HepG2 (cell line): Measurements from ENCODE around the gene TNFRSF13B. TPM values are rescaled to one million over a fixed set of nuclear protein-coding genes. Genes with fewer than 3 reads are reported as not detected.

Source experiments
- ATAC-seq: fragments of 200-7000 bp; cut with Tn5 transposase; 3 replicates; pipeline ENCODE4 v1.9.1; 2020; ENCODE audit warnings: mild to moderate bottlenecking, moderate library complexity
- BruUV-seq: library from RNA; stranded (reverse); fragments of 400-500 nt; replicated peaks from 2 replicates; lab custom pipeline; 2021; lab: Mats Ljungman, UMichigan
- CTCF ChIA-PET: fragments of 300-600 bp; formaldehyde crosslinking; extraction: SDS; loops from one replicate; lab custom pipeline; 2021; ENCODE audit warnings: low total read pairs, inconsistent platforms, low intra/inter-chr PET ratio; lab: Yijun Ruan, JAX
- POLR2A ChIA-PET: fragments of 350-600 bp; sonication (Branson Sonifier 250); formaldehyde crosslinking; loops from one replicate; lab custom pipeline; 2020; ENCODE audit warnings: antibody characterized with exemption, inconsistent platforms; lab: Yijun Ruan, JAX
- DNase-seq: peaks from one replicate; pipeline ENCODE4 v3.0.0-alpha.2; 2015; ENCODE audit warnings: low spot score
- FAIRE-seq: peaks from 3 replicates; lab custom pipeline; 2011; peaks lifted over from hg19 to GRCh38; lab: Jason Lieb, UNC
- H2AFZ ChIP-seq: one replicate; pipeline ENCODE4 v1.6.1; 2011; ENCODE audit warnings: low read length, inconsistent platforms
- H3K27ac ChIP-seq: fragments of 300-600 bp; 3 replicates; pipeline ENCODE4 v1.8.0; 2011; ENCODE audit warnings: mixed run types, mild to moderate bottlenecking, mixed read lengths, low read length, inconsistent platforms; ENCODE audit not compliant: insufficient read depth; ENCODE audit errors: extremely low read length
- H3K27me3 ChIP-seq, 2 experiments: fragments of 200-600 bp in 1 of 2; 2 replicates in 1 of 2; 3 replicates in 1 of 2; pipeline versions ENCODE4 v1.6.0 to v1.8.0; 2011; ENCODE audit warnings: low read length in 2 of 2, mild to moderate bottlenecking in 2 of 2, moderate library complexity in 2 of 2, inconsistent platforms in 1 of 2; ENCODE audit not compliant: insufficient read depth in 2 of 2, control insufficient read depth in 1 of 2
- H3K36me3 ChIP-seq, 2 experiments: fragments of 200-600 bp in 1 of 2; replicated peaks in 1 of 2; 2 replicates in 1 of 2; 3 replicates in 1 of 2; pipeline versions ENCODE4 v1.5.1 to v1.8.0; 2011; ENCODE audit warnings: low read length in 2 of 2, inconsistent platforms in 1 of 2; ENCODE audit not compliant: insufficient read depth in 2 of 2, control insufficient read depth in 1 of 2
- H3K4me1 ChIP-seq: 2 replicates; pipeline ENCODE4 v1.5.1; 2012; ENCODE audit warnings: low read length, inconsistent platforms; ENCODE audit not compliant: insufficient read depth
- H3K4me2 ChIP-seq: 2 replicates; pipeline ENCODE4 v1.6.0; 2011; ENCODE audit warnings: low read depth, low read length, inconsistent platforms
- H3K4me3 ChIP-seq, 3 experiments: fragments of 200-600 bp in 1 of 3; sonication (generic), shearing (Covaris generic) in 1 of 3; replicated peaks in 1 of 3; 2 replicates each; pipeline ENCODE4 v1.5.1; 2011 to 2016; ENCODE audit warnings: low read length in 3 of 3, inconsistent platforms in 2 of 3, low read depth in 2 of 3, mild to moderate bottlenecking in 2 of 3, control low read depth in 1 of 3, mixed read lengths in 1 of 3; ENCODE audit not compliant: insufficient read depth in 1 of 3
- H3K79me2 ChIP-seq: one replicate; pipeline ENCODE4 v1.6.1; 2011; ENCODE audit warnings: low read length, inconsistent platforms; ENCODE audit not compliant: insufficient read depth
- H3K9ac ChIP-seq: 2 replicates; pipeline ENCODE4 v1.6.0; 2011; ENCODE audit warnings: mild to moderate bottlenecking, low read depth, low read length, inconsistent platforms; ENCODE audit not compliant: insufficient read depth
- H3K9me3 ChIP-seq: 2 replicates; pipeline ENCODE4 v1.5.1; 2012; ENCODE audit warnings: mild to moderate bottlenecking, low read length
- H4K20me1 ChIP-seq: 2 replicates; pipeline ENCODE4 v1.6.0; 2011; ENCODE audit warnings: inconsistent platforms, mild to moderate bottlenecking, low read length, moderate library complexity; ENCODE audit not compliant: insufficient read depth
- ATF5 ChIP-seq: sonication (generic); formaldehyde crosslinking; IDR thresholded peaks from 2 replicates; pipeline ENCODE4 v1.4.0; 2020; ENCODE audit warnings: mild to moderate bottlenecking, low read depth, missing genetic modification reagents
- ATF7 ChIP-seq, 2 experiments: fragments of 450-650 bp in 1 of 2; sonication (generic) in 1 of 2; formaldehyde crosslinking in 1 of 2; IDR thresholded peaks; 2 replicates each; pipeline versions ENCODE4 v1.4.0 to v1.6.1; 2016 to 2020; ENCODE audit warnings: antibody characterized with exemption in 1 of 2, mild to moderate bottlenecking in 1 of 2, missing genetic modification reagents in 1 of 2
- CCDC6 ChIP-seq: sonication (generic); formaldehyde crosslinking; IDR thresholded peaks from 2 replicates; pipeline ENCODE4 v1.8.1; 2022; ENCODE audit warnings: mild to moderate bottlenecking, missing genetic modification reagents, moderate library complexity
- CREM ChIP-seq, 2 experiments: sonication (generic) in 1 of 2; formaldehyde crosslinking in 1 of 2; IDR thresholded peaks; 2 replicates each; pipeline versions ENCODE4 v1.4.0 to v1.6.1; 2016 to 2020; ENCODE audit warnings: antibody characterized with exemption in 1 of 2, mild to moderate bottlenecking in 1 of 2, missing genetic modification reagents in 1 of 2
- DMAP1 ChIP-seq: IDR thresholded peaks from 2 replicates; pipeline ENCODE4 v1.6.1; 2016
- KDM5B ChIP-seq: sonication (generic); formaldehyde crosslinking; IDR thresholded peaks from 2 replicates; pipeline ENCODE4 v1.4.0; 2020; ENCODE audit warnings: missing genetic modification reagents, mild to moderate bottlenecking, borderline replicate concordance
- NFYB ChIP-seq: sonication (generic); formaldehyde crosslinking; IDR thresholded peaks from 2 replicates; pipeline ENCODE4 v1.4.0; 2020; ENCODE audit warnings: missing genetic modification reagents
- SAFB2 ChIP-seq: sonication (generic); formaldehyde crosslinking; IDR thresholded peaks from 2 replicates; pipeline ENCODE4 v1.5.1; 2020; ENCODE audit warnings: missing genetic modification reagents, low read depth, mild to moderate bottlenecking, borderline replicate concordance
- SP140L ChIP-seq: sonication (generic); formaldehyde crosslinking; IDR thresholded peaks from 2 replicates; pipeline ENCODE4 v1.4.0; 2020; ENCODE audit warnings: missing genetic modification reagents, borderline replicate concordance
- THAP7 ChIP-seq: sonication (generic); formaldehyde crosslinking; IDR thresholded peaks from 2 replicates; pipeline ENCODE4 v1.8.1; 2023; ENCODE audit warnings: mild to moderate bottlenecking, missing genetic modification reagents
- TOPORS ChIP-seq: sonication (generic); formaldehyde crosslinking; IDR thresholded peaks from 2 replicates; pipeline ENCODE4 v1.8.0; 2023; ENCODE audit warnings: mild to moderate bottlenecking, missing genetic modification reagents
- ZBTB49 ChIP-seq: sonication (generic); formaldehyde crosslinking; IDR thresholded peaks from 2 replicates; pipeline ENCODE4 v1.4.0; 2020; ENCODE audit warnings: missing genetic modification reagents, borderline replicate concordance
- ZC3H4 ChIP-seq: sonication (generic); formaldehyde crosslinking; IDR thresholded peaks from 2 replicates; pipeline ENCODE4 v1.4.0; 2020; ENCODE audit warnings: missing genetic modification reagents, borderline replicate concordance
- ZFP36L2 ChIP-seq: sonication (generic); formaldehyde crosslinking; IDR thresholded peaks from 2 replicates; pipeline ENCODE4 v1.4.0; 2020; ENCODE audit warnings: missing genetic modification reagents
- ZNF18 ChIP-seq: sonication (generic); formaldehyde crosslinking; IDR thresholded peaks from 2 replicates; pipeline ENCODE4 v1.8.0; 2022; ENCODE audit warnings: mild to moderate bottlenecking, missing genetic modification reagents; ENCODE audit not compliant: insufficient replicate concordance
- ZNF605 ChIP-seq: sonication (generic); formaldehyde crosslinking; IDR thresholded peaks from 2 replicates; pipeline ENCODE4 v1.8.0; 2022; ENCODE audit warnings: mild to moderate bottlenecking, missing genetic modification reagents
- WGBS: methylation state at CpG from one replicate; pipeline ENCODE4 v1.1.6; 2017; ENCODE audit warnings: low lambda C conversion rate; 5-methylcytosine and 5-hydroxymethylcytosine counted together
- in situ Hi-C: cut with HindIII; loops from 2 replicates; pipeline ENCODE4 v1.10.0; 2017; ENCODE audit warnings: low pct_unique_long_range_greater_than_20kb; ENCODE audit not compliant: extremely low pct_ligation_motif_present
- intact Hi-C: fragments of 100-400 bp; cut with micrococcal nuclease; formaldehyde crosslinking; loops from one replicate; pipeline ENCODE4 v1.10.0; 2022; ENCODE audit not compliant: unreplicated experiment
- polyA plus RNA-seq, 8 experiments: library from polyadenylated mRNA; depleted of rRNA in 3 of 8; stranded (reverse) in 7 of 8; unstranded in 1 of 8; fragments of >200 nt; fragmentation: Illumina TruSeq in 4 of 8; extraction: Trizol in 4 of 8; gene quantifications; 2 replicates each; pipeline versions ENCODE4 v1.2.1 to v1.2.3, GENCODE V29; 2011 to 2016; ENCODE audit warnings: low read depth in 4 of 8, missing spikeins in 1 of 8, mixed read lengths in 1 of 8; ENCODE audit not compliant: insufficient read depth in 1 of 8
- total RNA-seq, 5 experiments: library from RNA; depleted of rRNA; stranded (reverse); fragments of >200 nt; fragmentation: Illumina TruSeq; extraction: Trizol; gene quantifications; 2 replicates each; pipeline ENCODE4 v1.2.3, GENCODE V29; 2016; ENCODE audit warnings: low read depth in 1 of 5

TNFRSF13B gene
- total and polyA plus RNA-seq, 2 of the 13 experiments (the other 11 are each of a cell fraction or from before 2014, with no cell fraction given), result not detected

GRCh38 chr17:16927641-16928321 is 44.1 kb downstream of the TNFRSF13B start:
- H4K20me1 ChIP-seq, result no peaks in the 10 kb centered on the region
- H3K4me3 ChIP-seq, result no peak overlapping the region
- no peak overlapping the region for H3K9ac ChIP-seq
- ChIA-PET POLR2A (no interaction called here), CTCF (no interaction called here)
- no peak overlapping the region for H2AFZ ChIP-seq
- FAIRE-seq (no peak), DNase-seq (no peak), ATAC-seq (no peak)
- H3K79me2 ChIP-seq, result no peaks in the 10 kb centered on the region
- in situ Hi-C loops, result no loop called here
- H3K27me3 ChIP-seq, result peaks cover 14 to 62% of the 10 kb centered on the region in 2 experiments; a peak in 4 of 5 replicates
- intact Hi-C loops, result no loop called here
- BruUV-seq, result no TSS peak
- H3K27ac ChIP-seq, result no peak overlapping the region
- WGBS, result 43% methylated on average over 6 of the region's 18 CpGs
- H3K4me2 ChIP-seq, result no peak overlapping the region
- no peaks in the 10 kb centered on the region for H3K4me1 ChIP-seq
- H3K9me3 ChIP-seq, result no peaks in the 10 kb centered on the region
- H3K36me3 ChIP-seq, result no peaks in the 10 kb centered on the region
- TF ChIP-seq NFYB (CRISPR knock-in tag), result no peak
- no peak for TF ChIP-seq ATF7 (IDR thresholded peaks at IDR 0.05)
- no peak for TF ChIP-seq ATF7 (CRISPR knock-in tag; IDR thresholded peaks at IDR 0.05)
- no peak for TF ChIP-seq CCDC6 (CRISPR knock-in tag)
- no peak for TF ChIP-seq SAFB2
- no peak for TF ChIP-seq ZC3H4 (CRISPR knock-in tag)
- TF ChIP-seq DMAP1 (CRISPR knock-in tag), result no peak
- TF ChIP-seq ATF5 (CRISPR knock-in tag), result no peak
- no peak for TF ChIP-seq TOPORS (CRISPR knock-in tag)
- no peak for TF ChIP-seq SP140L (CRISPR knock-in tag)
- TF ChIP-seq ZNF605, result no peak
- no peak for TF ChIP-seq ZNF18 (CRISPR knock-in tag)
- no peak for TF ChIP-seq CREM (IDR thresholded peaks at IDR 0.05)
- no peak for TF ChIP-seq CREM (CRISPR knock-in tag; IDR thresholded peaks at IDR 0.05)
- TF ChIP-seq KDM5B, result no peak
- TF ChIP-seq THAP7, result no peak
- no peak for TF ChIP-seq ZBTB49 (CRISPR knock-in tag)
- no peak for TF ChIP-seq ZFP36L2
